Hematopoietic multipotent progenitor cell treated with erythropoietin and hydrocortisone succinate and interleukin-3 and kit ligand, for 6 days (in vitro differentiated cells): ENCODE results near the gene GATC.

Experiments used
- DNase-seq: peaks from one replicate; pipeline ENCODE4 v3.0.0-alpha.2; 2015

Gene GATC

DNA sequence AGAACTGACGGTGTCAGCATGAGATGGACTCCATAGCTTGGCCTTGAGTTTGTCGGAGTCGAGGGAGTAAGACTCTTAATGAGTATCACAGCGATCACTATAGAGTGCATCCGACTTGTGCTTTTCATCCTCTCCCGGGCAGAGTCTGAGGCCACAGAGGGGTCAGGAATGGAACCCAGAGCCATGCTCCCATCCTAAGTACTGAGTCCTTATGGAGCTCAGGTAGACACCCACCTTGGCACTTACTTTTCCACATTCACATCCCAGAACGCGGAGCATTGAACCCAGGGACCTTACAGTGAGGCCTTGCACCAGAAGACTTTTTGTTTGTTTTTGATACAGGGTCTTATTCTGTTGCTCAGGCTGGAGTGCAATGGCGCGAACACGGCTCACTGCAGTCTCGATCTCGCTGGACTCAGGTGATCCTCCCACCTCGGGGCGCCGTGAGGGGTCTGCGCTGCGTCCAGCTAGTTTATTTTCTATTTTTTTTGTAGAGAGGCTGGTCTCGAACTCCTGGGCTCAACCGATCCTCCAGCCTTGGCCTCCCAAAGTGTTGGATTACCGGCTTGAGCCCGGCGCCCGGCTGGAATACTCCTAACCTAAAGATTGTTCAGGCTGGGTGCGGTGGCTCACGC is 24.0 kb downstream of the GATC start:
- DNase-seq, result peak; percentile 61

DNA sequence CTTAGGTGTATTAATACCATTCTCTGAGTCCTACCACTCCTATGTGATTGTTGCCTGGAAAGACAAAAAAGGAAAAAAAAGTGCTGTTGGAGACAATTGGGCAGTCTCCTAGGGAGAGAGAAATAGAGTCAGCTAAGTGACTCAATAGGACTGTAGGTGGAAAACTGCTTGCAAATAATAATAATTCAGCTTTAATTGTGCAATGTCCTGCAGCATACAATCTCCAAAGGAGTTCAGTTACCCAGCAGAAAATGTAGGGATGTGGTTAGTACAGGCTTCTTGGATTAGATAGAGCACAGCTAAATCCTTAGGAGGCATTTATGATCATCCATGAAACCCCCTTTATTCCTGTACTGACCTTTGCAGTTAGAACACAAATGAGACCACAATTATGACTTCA is 26.3 kb downstream of the GATC start:
- DNase-seq, result no peak

DNA sequence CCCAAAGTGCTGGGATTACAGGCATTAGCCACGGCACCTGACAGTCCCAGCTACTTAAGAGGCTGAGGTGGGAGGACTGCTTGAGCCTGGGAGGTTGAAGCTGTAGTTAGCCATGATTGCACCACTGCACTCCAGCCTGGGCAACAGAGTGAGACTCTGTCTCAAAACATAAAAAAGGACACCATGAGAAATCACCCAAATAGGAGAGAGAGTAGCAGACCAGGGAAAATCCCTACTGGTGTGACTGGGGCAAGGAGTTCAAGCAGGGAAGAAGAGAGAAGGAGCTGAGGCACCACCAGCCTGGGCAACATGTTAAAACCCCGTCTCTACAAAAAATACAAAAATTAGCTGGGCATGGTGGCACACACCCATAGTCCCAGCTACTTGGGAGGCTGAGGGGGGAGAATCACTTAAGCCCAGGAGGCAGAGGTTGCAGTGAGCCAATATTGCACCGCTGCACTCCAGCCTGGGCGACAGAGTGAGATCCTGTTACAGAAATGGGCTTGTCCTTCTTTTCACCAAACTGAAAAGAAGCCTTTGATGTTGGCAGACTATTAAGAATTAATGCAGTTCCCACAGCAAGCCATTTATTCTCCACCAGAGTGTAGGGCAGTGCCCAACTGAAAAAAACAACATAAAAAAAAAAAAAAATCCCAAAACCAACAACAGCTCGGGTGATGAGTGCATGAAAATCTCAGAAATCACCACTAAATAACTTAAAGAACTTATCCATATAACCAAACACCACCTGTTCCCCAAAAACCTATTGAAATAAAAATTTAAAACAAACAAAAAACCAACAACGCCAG is 27.8 kb downstream of the GATC start:
- no peak for DNase-seq

DNA sequence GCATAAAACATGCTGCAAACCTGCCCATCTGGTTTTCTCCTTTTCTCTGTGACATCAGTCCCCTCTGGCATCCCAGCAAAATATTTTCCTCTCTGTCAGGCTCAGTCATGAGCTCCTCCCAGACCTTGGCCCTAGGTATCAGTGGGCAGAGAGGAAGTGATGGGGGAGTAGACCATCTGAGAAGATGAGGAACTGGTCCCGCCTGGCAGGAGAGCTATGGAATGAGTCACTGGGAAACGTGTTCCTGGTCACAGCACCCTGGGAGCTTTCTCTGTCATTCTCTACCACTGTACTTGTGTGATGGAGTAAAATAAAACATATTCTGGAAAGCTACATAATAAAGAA is 28.3 kb downstream of the GATC start:
- peak; percentile 27 for DNase-seq

DNA sequence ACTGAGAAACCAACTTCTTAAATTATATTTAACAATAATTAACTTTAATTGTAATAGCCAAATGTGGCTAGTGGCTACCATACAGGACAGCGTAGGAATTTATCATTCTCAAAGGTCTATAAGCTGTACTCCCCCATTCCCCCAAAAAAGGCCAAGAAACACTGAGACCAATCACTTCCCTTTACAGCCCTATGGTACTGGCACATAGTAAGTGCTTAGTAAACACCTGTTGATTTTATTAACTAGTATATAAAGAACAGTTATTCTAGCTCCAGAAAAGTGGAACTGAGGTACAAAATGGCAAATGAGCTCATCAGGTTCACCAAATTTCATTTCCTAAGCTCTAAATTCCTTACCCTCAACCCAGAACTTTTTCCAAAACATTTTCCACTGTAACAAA is 29.4 kb downstream of the GATC start:
- DNase-seq, result no peak

DNA sequence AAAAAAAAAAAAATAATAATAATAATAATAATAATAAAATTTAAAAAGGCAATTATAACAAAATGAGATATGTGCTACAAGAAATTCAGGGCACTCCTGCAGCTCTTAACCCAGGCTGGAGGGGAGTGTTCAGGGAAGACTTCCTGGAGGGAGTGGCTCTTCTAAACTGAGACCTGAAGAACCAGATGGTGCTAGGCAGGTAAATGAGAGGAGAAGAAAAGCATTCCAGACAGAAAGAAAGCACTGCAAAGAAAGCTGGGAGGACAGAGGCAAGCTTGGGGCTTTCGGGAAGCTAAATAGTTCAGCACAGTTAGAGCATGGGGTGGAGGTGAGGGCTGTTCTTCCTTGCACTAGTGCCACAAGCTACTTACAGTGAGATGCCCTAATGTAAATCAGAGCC is 33.2 kb downstream of the GATC start:
- peak; percentile 20 for DNase-seq

DNA sequence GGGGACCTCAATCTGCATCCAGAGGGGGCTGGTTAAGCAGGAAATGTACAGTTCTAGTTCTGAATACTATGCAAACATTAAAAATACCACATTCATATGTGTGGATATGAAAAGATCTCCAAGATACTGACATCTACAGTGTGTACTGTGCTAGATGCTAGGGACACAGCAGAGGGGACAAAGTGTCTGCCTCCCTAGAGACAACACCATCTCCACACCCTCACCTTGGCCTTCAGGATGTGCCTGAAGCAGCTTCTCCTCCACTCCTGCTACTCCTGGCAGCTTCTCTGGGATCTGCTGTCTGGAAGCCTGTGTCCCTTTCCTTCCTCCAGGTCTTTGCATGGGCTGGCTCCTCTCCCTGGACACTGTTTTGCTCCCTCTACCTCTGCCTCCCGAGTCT is 34.0 kb downstream of the GATC start:
- DNase-seq, result no peak

DNA sequence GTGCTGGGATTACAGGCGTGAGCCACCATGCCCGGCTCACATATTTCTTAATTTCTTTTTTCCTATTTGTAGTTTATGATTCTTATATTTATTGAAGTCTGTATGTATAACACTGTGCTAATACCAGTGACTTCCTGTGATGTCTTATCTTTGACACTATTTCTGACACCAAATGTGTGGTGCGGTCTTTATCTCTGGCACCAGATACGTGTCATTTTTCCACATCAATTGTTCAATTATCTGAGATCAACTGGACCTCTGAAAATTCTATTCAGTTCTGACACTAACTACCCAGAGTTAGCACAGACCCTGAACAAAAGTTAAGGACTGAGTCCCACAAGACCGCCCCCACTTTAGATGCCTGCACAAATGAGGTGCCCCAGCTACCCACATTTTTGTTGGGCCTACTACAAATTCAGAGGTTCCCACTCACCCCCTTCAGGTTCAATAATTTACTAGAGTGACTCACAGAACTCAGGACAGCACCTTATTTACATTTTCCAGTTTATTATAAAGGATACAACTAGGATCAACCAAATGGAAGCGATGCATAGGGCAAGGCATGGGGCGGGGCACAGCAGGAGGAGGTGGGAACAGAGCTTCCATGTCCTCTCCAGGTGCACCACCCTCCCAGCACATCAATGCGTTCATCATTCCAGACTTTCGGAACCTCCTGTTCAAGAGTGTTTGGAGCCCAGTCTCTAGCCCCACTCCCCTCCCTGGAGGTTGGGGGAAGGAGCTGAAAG is 35.0 kb downstream of the GATC start:
- peak; percentile 69 for DNase-seq

DNA sequence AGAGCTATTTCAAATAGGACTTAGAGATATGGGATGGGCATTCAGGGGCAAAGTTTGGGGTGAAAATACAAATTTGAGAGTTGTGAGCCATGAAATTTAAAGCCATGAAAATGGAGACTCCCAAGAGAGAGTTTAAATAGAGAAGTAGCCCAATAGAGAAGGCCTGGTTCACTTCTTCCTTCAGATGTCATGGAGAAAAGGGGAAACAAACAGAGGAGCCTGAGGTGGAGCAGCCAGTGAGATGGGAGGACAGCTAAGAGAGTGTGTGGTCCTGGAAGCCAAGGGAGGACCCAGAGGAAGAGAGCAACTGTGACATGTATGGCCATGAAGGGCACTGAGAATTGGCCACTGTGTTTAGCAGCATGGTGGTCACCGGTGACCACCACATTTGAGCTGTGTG is 37.4 kb downstream of the GATC start:
- no peak for DNase-seq

DNA sequence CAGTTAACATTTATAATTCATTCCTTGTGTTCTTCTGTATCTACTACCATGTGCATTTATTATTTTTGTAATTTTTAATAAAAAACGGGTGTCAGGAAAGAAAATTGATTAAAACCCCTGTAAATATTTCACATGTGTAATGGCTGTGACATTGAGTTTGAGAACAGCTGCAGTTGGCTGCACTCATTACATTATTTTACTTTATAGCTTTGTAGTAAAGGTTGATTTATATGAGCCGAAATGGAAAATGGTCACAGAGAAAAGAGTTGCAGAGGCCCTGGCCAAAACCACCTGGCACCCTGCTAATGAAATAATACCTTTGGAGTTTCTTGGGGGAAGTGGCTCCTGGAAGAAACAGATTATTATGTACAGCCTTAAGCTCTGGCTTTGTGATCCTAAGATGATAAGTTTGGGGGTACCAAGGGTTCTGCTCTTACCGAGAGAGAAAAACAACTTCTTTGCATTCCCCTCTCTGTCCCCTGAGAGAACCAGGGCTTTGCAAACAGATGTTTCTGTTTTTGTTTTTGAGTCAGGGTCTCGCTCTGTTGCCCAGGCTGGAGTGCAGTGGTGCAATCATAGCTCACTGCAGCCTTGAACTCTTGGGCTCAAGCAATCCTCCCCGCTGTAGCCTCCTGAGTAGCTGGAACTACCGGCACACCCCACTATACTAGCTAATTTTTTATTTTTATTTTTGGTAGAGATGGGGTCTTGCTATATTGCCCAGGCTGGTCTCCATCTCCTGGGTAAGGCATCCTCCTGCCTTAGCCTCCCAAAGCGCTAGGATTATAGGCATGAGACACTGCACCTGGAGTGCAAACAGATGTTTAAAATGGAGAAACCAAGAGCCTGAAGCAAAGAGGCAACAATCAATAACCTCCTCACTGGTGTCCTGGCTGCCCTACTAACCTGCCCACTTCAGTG is 40.0 kb downstream of the GATC start:
- DNase-seq, result no peak

DNA sequence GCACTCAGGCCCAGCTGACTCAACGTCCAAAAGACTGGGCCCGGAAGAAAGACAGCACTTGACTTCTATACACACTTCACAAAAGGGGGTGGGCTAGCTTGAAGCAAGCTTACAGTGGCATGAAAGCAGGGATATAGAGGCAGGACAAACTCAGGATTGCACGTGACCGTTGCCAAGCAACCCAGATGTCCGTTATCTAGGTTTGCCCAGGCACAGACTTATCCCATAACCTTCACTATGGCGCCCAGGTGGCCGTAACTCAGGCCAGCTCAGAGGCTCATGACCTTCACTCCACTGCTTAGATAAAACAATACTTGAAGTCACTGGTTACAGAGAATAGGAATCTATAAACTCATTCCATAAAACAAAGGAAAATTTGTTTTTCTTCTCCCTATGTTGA is 41.3 kb downstream of the GATC start:
- peak; percentile 72 for DNase-seq

DNA sequence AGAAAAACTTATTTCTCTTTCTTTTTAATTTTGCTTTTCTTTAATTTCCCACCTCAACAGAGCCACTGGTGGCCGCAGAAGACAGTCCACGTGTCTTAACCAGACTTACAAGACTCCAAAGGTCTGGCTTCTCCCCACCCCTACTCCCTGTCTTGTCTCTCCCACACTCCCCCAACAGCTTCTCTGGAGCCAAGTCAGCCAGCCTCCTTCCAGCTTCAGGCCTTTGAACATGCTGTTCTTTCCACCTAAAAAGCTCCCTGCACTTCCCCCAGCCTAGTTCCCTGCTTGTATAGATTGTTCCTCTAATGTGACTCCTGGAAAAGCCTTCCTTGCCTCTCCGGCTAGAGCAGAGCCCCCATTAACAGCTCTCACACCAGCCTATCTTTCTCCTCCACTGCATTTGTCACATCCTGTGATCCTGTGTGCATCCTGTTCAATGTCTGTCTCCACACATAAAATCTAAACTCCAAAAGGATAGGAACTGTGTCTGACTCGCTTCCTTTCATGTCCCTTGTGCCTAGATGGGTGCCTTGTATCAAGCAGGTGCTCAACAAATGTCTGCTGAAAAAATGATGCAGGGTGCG is 41.9 kb downstream of the GATC start:
- no peak for DNase-seq

DNA sequence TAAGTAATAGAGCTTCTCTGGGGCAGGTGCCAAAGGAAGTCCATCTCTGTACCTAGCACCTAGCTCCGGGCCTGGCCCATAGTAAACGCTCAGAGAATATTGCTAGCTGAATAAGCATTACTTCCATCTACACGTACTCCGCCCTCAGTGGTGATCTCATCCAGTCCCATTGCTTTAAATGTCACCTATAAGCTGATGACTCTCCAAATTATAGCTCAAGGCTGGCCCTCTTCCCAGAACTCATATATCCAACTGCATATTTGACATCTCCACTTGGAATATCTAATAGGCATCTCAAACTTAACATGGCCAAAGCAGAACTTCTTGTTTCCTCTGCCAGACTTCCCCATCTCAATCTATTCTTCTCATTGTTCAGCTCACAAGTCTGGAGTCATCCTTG is 42.8 kb downstream of the GATC start:
- DNase-seq, result peak; percentile 1

DNA sequence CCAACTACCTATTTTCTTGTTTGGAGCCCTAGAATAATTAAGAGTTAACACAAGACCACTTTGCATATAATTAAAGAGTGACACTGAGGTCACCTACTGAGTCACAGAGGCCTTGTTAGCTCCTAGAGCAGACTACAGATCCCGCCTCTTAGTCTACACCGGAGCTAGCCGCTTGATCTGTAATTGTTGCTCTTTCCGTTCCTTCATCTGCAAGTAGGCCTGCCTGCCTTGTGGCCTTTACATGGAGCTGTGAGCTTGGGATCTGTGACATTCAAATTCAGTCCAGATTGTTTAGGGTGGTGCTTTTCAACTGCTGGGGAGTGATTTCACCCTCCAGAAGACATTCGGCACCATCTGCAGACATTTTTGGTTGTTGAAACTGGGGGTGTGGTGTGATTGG is 44.1 kb downstream of the GATC start:
- no peak for DNase-seq

DNA sequence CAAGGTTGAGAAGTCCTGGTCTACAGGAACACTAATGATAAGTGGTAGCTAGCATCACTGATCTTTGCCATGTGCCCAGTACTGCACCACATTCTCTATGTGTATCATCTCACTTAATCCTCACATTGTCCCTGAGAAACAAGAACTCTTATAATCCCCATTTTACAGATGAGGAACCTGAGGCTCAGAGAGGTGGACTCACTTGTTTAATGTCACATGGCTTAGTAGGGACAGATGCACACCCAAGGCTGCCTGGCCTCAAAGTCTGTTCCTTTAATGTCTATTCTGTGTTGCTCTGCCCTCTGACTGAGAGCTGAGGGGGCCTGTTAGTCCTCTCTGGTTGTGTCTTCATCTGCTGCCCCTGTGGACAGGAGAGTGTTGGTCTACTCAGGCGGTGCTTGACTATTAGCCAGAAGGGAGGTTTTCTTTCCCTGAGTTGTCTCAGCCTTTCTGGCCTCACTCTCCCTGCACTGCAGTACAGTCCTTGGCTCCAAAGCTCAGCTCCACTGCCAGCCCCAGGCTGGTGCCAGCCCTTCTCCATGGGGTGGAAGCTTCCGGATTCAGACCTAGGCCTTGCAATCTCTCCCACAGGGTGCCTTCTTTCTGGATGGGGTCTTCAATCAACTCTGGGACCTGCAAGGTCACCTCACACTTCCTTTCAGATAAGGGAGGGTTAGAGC is 44.7 kb downstream of the GATC start:
- DNase-seq, result no peak

DNA sequence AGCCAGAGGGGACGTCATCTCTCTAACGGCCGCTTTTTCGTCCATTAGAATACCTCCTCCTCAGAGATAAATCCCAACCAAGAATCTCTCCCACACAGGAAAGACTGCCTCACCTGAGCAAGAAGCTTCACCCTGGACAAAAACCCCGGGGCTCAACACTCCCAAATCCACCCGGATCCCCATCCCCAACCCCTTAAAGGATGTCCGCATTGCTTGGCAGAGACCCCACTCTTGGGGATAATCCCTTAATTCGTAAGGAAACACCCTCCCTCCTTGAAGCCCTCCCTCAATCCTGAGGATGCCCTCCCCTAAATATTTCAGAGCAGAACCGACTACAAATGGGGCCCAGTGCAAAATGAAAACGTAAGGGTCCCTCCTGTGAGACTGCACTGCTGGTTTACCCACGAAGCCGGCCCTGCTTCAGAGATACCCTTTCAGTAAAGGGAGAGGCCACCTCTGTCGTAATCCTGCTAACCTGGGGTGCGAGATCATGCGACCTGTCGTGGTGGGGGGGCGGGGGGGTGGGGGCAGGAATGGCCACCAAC is 49.0 kb downstream of the GATC start:
- DNase-seq, result no peak

DNA sequence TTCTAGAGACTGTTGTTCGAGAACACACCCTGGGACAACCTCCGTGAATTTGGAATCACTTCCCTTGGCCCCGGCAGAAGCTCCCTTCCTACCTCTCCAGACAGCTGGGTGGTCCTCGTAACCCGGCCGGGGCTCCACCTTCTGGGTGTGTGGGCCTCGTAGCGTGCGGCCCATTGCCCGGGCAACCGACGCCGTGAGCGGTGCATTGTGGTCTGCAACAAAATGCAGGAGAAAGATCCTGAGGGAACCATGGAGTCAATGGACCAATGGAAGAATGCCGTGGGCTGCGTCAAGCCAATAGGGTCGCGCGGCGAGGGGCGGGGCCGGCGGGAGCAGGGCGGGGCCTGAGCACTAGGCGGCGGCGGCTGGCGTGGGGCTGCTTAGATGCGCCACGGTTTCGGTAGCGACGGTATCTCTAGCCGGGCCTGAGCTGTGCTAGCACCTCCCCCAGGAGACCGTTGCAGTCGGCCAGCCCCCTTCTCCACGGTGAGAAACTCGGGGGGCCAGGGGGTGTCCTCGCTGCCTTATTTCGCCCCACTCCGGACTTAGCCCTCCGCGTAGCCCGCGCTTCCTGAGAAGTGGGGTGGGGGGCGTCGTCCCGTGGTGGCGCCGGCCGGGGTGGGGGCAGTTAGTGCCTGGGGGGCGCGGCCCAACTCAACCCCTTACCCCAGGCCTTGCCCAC is 49.6 kb downstream of the GATC start, which contains the start of gene DYNLL1:
TSS of gene DYNLL1 (plus strand) at position 383 of the 682 bp plus-strand sequence. CDS start 309 bp downstream, outside the sequence.
- DNase-seq, result peak; percentile 99

DNA sequence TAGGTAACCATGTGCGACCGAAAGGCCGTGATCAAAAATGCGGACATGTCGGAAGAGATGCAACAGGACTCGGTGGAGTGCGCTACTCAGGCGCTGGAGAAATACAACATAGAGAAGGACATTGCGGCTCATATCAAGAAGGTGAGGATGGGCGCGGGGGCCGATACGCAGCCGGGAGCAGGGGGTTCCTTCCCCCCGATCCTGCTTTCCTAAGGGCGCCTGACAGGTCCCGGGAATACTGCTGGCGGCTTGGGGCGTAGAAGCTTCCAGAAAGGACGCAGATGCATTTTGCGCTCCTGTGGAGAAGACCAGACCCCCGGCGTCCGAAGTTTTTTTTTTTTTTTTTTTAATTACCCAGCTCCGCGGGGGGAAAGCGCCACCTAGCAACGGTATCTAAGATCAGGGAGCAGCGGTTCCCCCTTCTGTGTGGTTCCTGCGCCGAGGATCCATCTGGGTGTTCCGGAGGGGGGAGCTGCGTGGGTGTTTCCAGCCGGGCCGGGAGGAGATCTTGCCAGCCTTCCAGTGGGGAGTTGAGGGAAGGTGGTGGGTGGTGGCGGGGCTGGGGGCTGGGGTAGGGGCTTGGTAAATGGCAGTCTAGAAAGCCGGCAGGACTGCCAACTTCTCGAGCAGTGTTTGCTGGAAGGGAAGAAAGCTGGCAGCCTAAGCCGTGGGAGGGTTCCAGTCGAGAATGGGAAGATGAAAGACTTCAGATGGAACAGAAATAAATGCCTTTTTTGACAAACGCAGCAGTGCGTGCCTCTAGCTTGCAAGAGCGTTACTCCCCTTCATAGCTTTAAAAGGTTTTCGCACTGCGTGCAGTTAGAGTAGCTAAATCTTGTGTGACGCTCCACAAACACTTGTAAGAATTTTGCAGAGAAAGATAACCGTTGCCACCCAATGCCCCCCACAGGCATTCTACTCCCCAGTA is 50.4 kb downstream of the GATC start:
- peak; percentile 83 for DNase-seq

DNA sequence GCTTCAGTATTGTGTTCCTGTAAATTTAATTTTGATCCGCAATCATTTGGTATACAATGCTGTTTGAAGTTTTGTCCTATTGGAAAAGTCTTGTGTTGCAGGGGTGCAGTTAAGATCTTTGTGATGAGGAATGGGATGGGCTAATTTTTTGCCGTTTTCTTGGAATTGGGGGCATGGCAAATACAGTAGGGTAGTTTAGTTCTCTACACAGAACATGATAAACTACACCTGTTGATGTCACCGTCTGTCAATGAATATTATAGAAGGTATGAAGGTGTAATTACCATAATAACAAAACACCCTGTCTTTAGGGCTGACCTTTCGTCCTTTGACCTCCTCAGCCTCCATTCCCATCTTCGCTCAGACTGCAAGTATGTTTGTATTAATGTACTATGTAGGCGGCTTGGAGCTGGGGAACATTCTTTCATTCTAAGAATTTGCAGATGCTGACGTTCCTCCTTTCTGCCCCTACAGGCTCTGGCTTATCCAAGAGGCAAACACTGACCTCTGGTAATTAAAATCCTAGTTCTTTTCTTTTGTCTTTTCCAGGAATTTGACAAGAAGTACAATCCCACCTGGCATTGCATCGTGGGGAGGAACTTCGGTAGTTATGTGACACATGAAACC is 51.4 kb downstream of the GATC start:
- no peak for DNase-seq
